HCT116 (cell line): Measurements from ENCODE around the gene NT5DC3.

Experiments used
- EZH2 ChIP-seq: fragments of 200-600 bp; sonication (generic); IDR thresholded peaks from 2 replicates; pipeline ENCODE4 v1.6.1; 2017; ENCODE audit warnings: antibody characterized with exemption, mixed run types
- EZH2phosphoT487 ChIP-seq: fragments of 200-600 bp; IDR thresholded peaks from 2 replicates; pipeline ENCODE4 v1.6.1; 2018; ENCODE audit warnings: antibody characterized with exemption, borderline replicate concordance
- POLR2AphosphoS5 ChIP-seq: IDR thresholded peaks from 2 replicates; pipeline ENCODE4 v1.6.1; 2011; ENCODE audit warnings: mild to moderate bottlenecking, low read depth, low read length, moderate library complexity
- REST ChIP-seq: IDR thresholded peaks from 2 replicates; pipeline ENCODE4 v1.6.1; 2012; ENCODE audit warnings: low read depth
- SIN3A ChIP-seq: IDR thresholded peaks from 2 replicates; pipeline ENCODE4 v1.6.1; 2012; ENCODE audit warnings: low read depth
- ZFX ChIP-seq: fragments of 450-650 bp; IDR thresholded peaks from 2 replicates; pipeline ENCODE4 v1.6.1; 2017
- TF ChIP-seq, protein P1 (sequence below), 3 experiments: fragments of 200-600 bp in 1 of 3; sonication (generic) in 1 of 3; IDR thresholded peaks in 2 of 3; conservative IDR thresholded peaks in 1 of 3; 2 replicates each; pipeline ENCODE4 v1.5.1; 2012 to 2017; ENCODE audit warnings: low read depth in 2 of 3, low read length in 2 of 3, antibody characterized with exemption in 1 of 3, borderline replicate concordance in 1 of 3, control low read depth in 1 of 3, mild to moderate bottlenecking in 1 of 3, mixed read lengths in 1 of 3, mixed run types in 1 of 3, moderate library complexity in 1 of 3; ENCODE audit not compliant: insufficient read depth in 1 of 3
- TF ChIP-seq, protein P2 (sequence below): IDR thresholded peaks from 2 replicates; pipeline ENCODE4 v1.6.1; 2012

GRCh38 chr12:103743788-103744187, 97.2 kb downstream of the NT5DC3 start:
- TF ChIP-seq POLR2AphosphoS5: no peak
- TF ChIP-seq, protein P1, sequence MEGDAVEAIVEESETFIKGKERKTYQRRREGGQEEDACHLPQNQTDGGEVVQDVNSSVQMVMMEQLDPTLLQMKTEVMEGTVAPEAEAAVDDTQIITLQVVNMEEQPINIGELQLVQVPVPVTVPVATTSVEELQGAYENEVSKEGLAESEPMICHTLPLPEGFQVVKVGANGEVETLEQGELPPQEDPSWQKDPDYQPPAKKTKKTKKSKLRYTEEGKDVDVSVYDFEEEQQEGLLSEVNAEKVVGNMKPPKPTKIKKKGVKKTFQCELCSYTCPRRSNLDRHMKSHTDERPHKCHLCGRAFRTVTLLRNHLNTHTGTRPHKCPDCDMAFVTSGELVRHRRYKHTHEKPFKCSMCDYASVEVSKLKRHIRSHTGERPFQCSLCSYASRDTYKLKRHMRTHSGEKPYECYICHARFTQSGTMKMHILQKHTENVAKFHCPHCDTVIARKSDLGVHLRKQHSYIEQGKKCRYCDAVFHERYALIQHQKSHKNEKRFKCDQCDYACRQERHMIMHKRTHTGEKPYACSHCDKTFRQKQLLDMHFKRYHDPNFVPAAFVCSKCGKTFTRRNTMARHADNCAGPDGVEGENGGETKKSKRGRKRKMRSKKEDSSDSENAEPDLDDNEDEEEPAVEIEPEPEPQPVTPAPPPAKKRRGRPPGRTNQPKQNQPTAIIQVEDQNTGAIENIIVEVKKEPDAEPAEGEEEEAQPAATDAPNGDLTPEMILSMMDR (IDR thresholded peaks at IDR 0.05 in 2 of 3, conservative IDR thresholded peaks at IDR 0.05 in 1 of 3; ENCODE audit: borderline replicate concordance in 1 of 3, insufficient read depth in 1 of 3, low read depth in 2 of 3, low read length in 2 of 3): no peak
- TF ChIP-seq REST: no peak
- TF ChIP-seq EZH2phosphoT487: no peak
- no peak for TF ChIP-seq SIN3A
- TF ChIP-seq ZFX: no peak
- TF ChIP-seq, protein P2, sequence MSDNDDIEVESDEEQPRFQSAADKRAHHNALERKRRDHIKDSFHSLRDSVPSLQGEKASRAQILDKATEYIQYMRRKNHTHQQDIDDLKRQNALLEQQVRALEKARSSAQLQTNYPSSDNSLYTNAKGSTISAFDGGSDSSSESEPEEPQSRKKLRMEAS: no peak
- no peak for TF ChIP-seq EZH2
